Sciatic nerve (tissue), 2 donors: ENCODE data around the gene EEF2K. TPM values are rescaled to one million over a fixed set of nuclear protein-coding genes. Genes with fewer than 3 reads are reported as not detected.
"Not testable (repeated sequence)": the region's sequence is repeated elsewhere in the genome, so short reads cannot be mapped to it uniquely, and the experiment has no call there.

ENCODE experiments used
- ATAC-seq: fragments of 200-7000 bp; cut with Tn5 transposase; one replicate; pipeline ENCODE4 v1.9.1; 2020; ENCODE audit warnings: mild to moderate bottlenecking, moderate library complexity
- DNase-seq: peaks from one replicate; pipeline ENCODE4 v3.0.0-alpha.2; 2020; ENCODE audit warnings: low spot score
- intact Hi-C: fragments of 100-400 bp; cut with DNase I; formaldehyde crosslinking; loops from one replicate; pipeline ENCODE4 v1.14.2; 2022
- total RNA-seq: library from RNA; stranded (reverse); fragmentation: NEBNext Ultra II Directional; extraction: Animal tissue kit (Norgen Biotek cat#: 25700); gene quantifications from one replicate; pipeline ENCODE4 v1.2.1, GENCODE V29; 2021
- donor health status: DM: no; HTN: no; CAD: no.
- donor health status: DM: no; HTN: no; CAD: no.

Gene EEF2K
- 47.0 TPM for total RNA-seq

DNA sequence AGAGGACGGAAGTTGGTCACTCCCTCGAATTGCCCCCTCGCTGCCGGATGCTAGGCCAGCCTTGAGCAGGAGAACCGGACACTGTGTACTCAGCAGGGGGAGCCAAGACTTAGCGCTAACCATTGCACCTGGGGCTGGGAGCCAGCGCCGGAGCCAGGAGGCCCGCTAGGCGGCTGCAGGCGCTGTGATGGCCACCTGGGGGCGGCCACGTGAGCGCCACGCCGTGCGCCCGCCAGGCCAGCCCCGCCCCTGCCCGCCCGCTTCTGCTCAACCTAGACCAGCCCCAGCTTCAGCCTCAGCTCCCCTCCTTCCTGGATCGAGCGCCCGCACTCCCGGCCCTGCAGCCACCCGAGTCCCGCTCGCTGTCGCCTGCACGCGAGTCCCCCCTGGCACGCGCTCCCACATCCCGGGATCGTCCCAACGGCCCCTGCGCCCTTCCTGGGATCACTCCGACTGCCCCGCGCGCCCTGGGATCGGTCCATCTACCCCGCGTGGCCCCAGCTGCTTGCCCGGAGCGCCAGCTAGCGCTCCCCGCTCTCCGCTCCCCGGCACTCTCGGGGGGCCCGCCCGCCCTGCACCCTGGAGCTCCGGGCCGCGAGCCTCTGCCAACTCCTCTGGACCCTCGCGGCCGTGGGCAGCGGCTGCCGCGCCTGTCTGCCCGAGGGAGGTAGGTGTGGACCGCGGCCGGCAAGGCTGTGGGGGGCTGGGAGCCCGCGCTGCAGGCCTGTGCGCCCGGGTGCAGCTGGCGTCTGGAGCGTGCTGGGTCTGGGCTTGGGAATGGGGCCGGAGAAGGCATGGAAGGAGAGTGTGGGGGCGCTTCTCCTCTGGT is at the start of gene EEF2K:
EEF2K (plus strand) TSS at position 266 of the 829 bp plus-strand sequence. CDS start 19,452 bp downstream, outside the sequence.
- peak; percentile 92 for DNase-seq
- peak; percentile 95 for ATAC-seq
- intact Hi-C loops: loop anchor here (5.0 kb wide), 1 partner anchor 91 kb away; the partner anchor contains the start of gene POLR3E

DNA sequence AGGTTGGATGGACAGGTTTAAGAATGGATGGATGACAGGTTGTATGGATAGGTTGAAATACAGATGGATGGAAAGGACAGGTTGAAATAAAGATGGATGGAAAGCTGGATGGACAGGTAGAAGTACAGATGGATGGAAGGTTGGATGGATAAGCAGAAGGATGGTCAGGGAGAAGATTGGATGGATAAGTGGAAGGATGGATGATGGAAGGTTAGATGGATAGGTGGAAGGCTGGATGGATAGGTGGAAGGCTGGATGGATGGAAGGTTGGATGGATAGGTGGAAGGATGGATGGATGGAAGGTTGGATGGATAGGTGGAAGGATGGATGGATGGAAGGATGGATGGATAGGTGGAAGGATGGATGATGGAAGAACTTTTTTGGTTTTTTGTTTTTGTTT is 44.7 kb upstream of the EEF2K start:
- ATAC-seq: no peak
- intact Hi-C loops: no loop called here
- DNase-seq: no peak

DNA sequence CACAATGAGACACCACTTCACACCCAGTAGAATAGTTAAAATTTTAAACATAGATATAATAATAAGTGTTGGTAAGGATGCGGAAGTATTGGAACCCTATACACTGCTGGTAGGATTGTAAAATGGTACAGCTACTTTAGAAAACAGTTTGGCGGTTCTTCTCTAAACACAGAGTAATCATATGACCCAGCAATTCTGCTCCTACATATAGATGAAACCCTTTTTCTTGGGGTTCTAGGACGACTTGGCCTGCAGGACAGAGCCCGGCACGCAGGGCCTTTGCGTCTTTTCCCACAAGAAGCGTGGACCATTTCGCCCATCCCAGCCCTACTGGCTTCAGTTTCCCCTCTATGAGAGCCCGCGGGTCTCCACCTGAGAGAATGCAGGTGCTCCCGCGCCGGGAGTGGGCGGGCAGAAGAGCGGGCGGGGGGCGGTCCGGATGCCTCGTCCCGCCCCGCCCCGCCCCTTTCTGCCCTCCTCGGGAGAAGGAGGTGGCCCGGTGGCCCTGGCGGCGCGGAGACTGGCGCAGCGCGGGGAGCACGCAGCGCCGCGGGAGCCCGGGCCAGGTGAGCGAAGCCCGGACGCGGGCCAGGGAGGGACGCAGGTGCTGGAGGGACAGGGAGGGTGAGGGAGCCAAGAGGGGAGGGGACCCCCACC is 44.0 kb upstream of the EEF2K start, which contains the start of gene SDR42E2:
SDR42E2 (plus strand) TSS at position 508 of the 657 bp plus-strand sequence. CDS start 3,077 bp downstream, outside the sequence.
- no peak for ATAC-seq
- no peak for DNase-seq
- intact Hi-C loops: no loop called here

DNA sequence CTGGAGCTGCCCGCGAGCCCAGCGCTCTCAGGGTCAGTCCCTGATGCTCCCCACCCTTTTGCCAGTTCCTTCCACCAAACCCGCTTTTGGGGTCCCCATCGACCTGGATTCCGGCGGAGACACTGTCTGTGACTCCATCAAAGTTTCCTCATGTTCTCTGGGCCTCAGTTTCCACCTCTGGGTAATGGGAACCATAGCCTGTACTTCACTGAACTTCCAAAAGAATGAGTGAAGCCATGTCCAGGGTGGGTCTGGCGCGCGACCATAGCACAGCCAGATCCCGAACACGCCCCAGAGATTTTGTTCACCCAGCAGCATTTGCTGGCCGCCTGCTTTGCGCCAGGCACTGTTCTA is 43.4 kb upstream of the EEF2K start:
- DNase-seq (no peak), ATAC-seq (no peak)
- intact Hi-C loops: no loop called here

DNA sequence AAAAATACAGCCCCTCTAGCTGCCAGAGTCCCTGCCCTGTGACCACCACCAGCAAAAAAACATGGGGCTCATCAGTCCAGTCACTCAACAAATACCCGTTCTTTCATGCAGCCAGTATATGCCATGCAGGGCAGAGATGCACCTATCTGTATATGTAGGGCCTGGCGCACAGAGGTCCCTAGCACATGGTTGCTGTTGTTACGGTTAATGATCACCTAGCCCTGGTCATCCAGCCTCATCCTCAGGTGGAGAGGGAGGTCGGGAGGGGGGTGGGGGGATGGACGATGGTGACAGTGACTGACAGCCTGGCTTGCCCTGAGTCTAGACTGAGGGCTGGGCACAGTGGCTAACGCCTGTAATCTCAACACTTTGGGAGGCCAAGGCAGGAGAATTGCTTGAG is 42.3 kb upstream of the EEF2K start:
- intact Hi-C loops: no loop called here
- DNase-seq (no peak), ATAC-seq (no peak)

DNA sequence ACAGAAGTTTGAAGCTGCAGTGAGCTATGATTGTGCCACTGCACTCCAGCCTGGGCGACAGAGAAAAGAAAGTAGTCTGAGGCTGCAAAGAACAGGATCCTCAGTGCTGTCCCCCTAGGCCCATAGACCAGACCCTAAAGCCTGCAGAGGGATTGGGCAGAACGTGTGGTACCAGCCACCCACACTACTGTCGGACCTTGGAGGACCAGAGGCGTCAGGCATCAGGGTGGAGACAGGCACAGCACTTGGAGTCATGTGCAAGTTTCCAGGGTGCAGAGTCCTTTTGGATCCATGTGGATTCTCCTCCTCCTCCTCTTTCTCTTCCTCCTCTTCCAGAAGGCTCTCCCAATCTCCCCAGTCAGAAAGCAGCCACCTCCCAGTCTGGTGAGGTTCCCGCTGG is 41.6 kb upstream of the EEF2K start:
- ATAC-seq (no peak), DNase-seq (no peak)
- intact Hi-C loops: no loop called here

DNA sequence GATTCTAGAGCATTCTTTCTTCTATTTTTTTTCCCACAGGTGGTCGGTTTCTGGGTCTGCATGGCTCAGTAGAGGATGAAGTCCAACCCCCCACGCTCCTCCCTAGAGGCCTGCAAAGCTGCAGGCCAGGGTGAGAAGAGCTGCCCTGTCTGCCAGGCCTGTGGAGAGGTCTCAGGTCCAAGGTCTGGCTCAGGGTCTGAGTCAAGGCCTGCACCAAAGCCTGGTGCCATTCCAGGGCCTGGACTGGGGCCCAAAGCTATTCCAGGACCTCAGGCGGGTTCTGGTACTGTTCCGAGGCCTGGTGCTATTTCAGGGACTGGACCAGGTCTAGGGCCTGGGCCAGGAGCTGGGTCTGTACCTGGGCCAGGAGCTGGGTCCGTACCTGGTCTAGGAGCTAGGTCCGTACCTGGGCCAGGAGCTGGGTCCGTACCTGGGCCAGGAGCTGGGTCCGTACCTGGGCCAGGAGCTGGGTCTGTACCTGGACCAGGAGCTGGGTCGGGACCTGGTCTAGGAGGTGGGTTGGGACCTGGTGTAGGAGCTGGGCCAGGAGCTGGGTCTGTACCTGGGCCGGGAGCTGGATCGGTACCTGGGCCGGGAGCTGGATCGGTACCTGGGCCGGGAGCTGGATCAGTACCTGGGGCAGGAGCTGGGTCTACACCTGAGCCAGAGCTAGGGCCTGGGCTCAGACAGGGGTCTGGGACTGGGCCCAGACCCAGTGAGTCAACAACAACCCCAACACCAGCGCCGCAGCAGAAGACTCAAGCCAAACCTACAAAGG is 40.4 kb upstream of the EEF2K start:
- no peak for ATAC-seq
- no peak for DNase-seq
- intact Hi-C loops: no loop called here

DNA sequence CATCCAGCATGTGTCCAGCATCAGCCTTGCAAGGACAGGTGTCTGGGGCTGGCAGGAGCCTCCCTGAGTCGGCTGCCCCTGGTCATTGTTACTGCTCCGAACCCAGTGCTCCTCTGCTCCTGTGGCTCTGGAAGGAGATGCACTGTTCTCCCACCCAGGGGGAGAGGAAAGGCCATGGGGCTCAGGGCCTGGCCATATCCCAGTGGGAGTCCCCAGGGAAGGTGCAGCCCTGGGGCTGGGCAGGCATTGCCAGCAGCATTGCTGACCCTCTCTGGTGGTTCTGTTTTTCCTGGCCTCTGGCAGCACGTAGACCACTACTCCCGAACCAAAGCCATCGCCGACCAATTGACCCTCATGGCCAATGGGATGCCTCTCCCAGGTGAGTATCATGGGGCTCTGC is 34.1 kb upstream of the EEF2K start:
- intact Hi-C loops: no loop called here
- ATAC-seq: no peak

DNA sequence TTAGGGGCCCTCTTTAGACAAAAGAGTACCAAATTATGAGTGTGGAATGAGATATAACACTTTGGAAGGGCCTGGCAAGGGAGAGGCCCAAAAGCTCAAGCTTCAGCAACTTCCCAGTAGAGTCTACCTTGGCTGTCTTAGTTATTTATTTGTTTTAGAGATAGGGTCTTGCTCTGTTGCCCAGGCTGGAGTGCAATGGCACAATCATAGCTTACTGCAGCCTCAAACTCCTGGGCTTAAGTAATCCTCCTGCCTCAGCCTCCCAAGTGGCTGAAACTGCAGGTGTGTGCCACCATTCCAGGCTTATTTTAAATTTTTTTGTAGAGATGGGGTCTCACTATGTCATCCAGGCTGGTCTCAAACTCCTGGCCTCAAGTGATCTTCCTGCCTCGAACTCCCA is 33.4 kb upstream of the EEF2K start:
- intact Hi-C loops, DNase-seq, ATAC-seq: not testable (repeated sequence)

More for the DNA sequence above, 34.1 kb upstream of the EEF2K start:
- no peak for DNase-seq

DNA sequence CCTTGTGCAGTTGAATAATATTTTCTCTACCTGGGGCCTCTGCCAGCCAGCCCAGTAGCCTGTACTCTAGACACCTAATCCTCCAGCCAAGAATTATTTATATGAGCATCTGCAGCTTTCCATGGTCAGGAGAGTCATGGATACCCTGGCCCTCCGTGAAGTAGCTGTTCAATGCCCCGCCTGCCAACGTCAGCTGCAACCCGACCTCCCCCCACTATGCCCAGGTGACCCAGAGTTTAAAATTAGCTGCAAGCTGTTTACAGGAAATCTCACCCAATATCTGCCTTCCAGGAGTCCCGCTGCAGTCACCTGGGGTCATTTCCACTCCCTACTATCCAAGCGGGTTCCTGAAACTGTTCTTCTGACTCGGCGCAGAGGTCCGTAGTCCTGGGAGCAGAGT is 31.4 kb upstream of the EEF2K start:
- ATAC-seq: no peak

DNA sequence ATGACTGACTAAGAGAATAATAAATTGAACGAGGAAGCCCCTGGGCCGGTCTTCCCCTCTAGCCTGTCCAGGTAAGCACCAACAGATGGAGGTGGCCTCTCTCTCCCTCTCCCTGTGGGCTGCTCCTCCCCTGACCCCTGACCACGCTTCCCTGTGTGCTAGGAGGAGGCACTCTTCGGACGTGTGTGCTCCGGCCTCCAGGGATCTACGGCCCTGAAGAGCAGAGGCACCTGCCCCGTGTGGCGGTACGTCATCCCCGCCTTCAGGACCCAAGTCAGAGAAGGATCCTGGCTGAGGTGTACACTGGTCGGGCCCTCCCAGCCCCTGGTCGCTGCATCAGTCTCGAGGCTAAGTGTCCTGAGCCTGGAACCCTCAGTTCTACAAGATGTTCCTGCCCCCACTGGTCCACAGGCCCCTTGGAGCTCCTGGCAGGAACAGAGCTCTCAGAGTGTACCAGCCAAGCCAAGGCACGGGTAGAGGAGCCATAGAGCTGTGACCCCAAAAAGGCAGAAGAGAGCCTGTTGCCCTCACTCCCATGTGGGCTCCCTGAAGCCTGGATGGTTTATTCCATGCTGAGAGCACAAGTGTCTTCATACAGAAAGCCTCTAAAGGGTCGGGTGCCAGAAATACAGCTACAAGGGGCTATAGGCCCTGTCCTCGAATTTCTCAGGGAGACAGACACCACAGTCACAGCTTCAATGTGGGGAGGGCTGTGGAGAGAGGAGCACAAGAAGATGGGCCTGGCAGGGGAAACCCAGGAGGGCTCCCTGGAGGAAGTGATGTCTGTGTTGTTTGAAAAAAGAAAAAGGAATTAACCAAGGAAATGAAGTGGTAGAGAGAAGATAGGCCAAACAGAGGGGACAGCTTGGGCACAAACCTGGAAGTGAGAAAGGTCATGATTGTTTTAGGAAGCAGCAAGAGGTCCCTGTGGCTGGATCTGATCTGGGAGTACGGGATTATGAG is 27.8 kb upstream of the EEF2K start:
- ATAC-seq (no peak), DNase-seq (no peak)
- intact Hi-C loops: no loop called here

More for the DNA sequence above, 31.4 kb upstream of the EEF2K start:
- no peak for DNase-seq
- intact Hi-C loops: no loop called here

DNA sequence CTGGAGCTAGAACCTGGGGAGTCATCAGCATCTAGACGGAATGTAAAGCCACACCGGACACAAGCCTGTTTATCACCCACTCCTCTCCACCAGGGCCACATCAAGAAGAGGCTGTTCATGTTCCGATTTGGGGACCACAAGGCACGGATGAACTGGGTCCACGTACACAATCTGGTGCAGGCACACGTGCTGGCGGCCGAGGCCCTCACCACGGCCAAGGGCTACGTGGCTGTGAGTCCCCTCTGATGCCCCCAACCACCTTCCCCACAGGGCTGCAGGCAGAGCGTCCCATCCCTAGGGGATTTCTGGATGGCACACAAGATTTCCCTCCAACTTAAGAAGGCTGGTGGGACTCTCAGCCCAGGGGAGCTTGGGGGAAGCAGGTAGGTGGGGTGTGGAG is 24.7 kb upstream of the EEF2K start:
- intact Hi-C loops: no loop called here
- no peak for DNase-seq
- ATAC-seq: no peak

DNA sequence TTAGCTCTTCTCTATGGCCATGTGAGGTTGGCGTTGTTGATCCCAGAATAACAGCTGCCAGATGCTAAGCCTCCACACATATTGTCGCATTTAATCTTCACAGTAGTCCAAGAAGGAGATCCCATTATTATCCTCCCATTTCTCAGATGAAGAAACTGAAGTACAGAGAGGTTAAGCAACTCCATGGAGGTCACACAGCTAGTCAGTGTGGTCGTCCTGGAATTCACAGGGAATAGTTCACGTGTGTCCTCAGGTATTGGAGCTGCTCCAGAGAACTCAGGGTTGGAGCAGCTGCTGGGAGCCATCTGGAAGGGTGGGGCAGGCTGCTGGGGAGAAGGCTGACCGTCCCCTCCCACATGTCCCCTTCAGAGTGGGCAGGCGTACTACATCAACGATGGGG is 24.2 kb upstream of the EEF2K start:
- ATAC-seq (no peak), DNase-seq (no peak)
- intact Hi-C loops: no loop called here

DNA sequence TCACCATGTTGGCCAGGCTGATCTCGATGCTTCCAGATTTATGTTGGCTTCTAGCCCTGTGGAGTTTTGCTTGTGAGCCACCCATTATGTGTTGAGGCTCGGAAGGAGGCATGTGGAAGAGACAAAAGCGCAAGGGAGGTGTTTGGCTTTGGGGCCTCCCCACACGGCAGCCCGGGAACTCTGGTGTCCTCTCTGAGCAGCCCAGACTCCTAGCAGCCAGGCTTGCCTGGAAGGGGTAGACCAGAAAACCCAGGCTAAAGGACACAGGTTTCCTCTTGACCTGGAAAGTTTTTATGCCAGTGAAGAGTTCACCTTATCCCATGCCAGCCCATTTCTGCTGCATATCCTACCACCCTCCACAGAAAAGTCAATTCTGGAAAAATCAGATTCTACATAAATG is 22.7 kb upstream of the EEF2K start:
- ATAC-seq: no peak
- intact Hi-C loops: no loop called here
- no peak for DNase-seq

DNA sequence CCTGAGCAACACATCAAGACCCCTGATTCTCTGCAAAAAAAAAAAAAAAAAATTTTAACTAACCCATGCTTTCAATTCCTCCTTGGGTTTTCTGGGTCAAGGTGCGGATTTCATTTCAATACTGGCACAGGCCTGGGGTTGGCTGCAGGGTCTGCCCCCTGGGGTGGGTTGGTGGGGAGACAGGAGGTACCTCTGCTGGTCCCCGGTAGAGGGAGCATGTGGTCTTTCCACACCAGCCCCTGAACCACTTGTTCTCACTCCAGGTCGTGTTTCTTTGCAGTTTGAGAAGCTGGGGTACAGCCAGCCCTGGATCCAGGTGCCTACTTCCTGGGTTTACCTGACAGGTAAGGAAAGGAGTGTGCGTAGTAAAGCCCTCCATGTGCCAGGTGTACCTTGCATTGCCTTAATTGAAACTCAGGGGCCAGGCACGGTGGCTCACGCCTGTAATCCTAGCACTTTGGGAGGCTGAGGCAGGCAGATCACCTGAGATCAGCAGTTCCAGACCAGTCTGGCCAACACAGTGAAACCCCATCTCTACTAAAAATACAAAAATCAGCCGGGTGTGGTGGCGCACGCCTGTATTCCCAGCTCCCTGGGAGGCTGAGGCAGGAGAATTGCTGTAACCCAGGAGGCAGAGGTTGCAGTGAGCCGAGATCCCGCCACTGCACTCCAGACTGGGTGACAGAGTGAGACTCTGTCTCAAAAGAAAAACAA is 22.0 kb upstream of the EEF2K start:
- ATAC-seq: no peak
- intact Hi-C loops: no loop called here

DNA sequence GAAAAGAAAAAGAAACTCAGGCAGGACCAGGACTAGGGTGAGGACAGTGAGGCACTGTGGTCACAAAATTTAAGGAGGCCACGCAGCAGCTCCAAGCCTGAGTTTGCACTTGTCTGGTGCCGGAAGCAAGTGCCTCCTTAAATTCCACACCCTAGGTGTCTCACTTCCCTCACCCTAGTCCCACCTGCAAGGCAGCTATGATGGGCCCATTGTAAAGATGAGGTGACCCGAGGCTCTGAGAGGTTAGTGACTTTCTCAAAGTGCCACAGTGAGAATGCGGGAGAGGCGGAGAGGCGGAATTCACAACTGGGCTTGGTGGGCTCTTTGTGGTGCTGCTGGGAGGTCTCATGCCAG is 21.5 kb upstream of the EEF2K start:
- DNase-seq: no peak
- intact Hi-C loops: no loop called here
- ATAC-seq: no peak

More for the DNA sequence above, 22.0 kb upstream of the EEF2K start:
- DNase-seq: no peak

DNA sequence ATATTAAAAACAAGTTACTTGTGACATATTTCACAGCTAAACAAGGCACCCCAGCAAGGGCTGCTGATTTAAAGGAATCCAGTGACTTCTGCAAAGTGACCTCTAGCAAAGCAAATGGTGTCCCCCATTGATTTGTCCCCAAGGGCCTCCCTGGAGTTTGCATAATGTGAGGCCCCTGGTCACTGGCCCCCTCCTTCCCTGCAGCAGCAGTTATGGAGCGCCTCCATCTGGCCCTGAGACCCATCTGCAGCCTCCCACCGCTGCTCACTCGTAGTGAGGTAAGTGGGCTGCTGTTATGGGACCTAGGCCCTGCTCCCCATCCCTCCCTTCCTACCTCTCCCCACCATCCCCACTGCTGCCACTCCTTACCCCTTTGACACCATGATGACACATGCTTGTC is 19.6 kb upstream of the EEF2K start:
- no peak for DNase-seq
- no peak for ATAC-seq
- intact Hi-C loops: loop anchor here (5.0 kb wide), 1 partner anchor 189 kb away; no protein-coding TSS in a partner anchor

DNA sequence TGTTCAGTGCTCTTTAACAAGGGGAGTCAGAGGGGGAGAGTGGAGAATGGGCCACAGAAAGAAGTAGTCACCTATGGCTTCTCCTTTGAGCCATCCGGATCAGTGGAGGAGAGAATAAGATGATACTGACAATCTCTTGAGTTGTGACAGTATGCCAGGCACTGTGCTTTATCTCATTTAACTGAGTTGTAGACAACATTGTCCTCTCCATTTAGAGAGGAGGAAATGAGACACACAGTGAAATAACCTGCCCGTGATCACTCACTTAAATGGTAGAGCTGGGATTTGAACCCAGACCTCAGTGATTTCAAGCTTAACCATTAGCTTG is 17.8 kb upstream of the EEF2K start:
- no peak for DNase-seq
- ATAC-seq: no peak
- intact Hi-C loops: loop anchor here (5.0 kb wide), 1 partner anchor 191 kb away; no protein-coding TSS in a partner anchor
